Hypothalamus (tissue), 51 donors: ENCODE results near the gene TBL3.
A peak's percentile ranks its signal among the peaks of the same experiment; 100 is the strongest.
"Not testable (repeated sequence)": the region's sequence is repeated elsewhere in the genome, so short reads cannot be mapped to it uniquely, and the experiment has no call there.

ENCODE experiments used
- DNase-seq, 51 donors: peaks; one replicate each; lab custom pipeline; 2025; lab: John Stamatoyannopoulos, UW

TBL3 gene

DNA sequence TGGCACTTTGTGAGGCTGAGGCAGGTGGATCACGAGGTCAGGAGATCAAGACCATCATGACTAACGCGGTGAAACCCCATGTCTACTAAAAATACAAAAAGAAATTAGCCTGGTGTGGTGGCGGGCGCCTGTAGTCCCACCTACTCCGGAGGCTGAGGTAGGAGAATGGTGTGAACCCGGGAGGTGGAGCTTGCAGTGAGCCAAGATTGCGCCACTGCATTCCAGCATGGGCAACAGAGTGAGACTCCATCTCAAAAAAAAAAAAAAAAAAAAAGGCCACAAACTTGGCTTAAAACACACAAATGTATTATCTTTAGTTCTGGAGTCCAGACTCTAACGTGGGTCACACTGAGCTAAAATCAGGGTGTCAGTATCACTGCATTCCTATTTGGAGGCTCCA, 39.9 kb downstream of the TBL3 start:
- DNase-seq, result not testable (repeated sequence)

DNA sequence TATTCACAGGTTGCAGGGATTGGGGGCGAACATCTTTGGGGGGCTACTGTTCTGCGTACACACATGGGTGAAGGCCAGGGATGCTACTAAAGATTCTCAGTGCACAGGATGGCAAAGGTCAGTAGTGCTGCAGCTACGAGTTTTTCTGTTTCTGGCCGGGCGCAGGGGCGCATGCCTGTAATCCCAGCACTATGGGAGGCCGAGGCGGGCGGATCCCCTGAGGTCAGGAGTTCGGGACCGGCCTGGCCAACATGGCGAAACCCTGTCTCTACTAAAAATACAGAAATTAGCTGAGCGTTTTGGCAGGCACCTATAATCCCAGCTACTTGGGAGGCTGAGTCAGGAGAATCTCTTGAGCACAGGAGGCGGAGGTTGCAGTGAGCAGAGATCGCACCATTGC, 41.7 kb downstream of the TBL3 start:
- no peak for DNase-seq

DNA sequence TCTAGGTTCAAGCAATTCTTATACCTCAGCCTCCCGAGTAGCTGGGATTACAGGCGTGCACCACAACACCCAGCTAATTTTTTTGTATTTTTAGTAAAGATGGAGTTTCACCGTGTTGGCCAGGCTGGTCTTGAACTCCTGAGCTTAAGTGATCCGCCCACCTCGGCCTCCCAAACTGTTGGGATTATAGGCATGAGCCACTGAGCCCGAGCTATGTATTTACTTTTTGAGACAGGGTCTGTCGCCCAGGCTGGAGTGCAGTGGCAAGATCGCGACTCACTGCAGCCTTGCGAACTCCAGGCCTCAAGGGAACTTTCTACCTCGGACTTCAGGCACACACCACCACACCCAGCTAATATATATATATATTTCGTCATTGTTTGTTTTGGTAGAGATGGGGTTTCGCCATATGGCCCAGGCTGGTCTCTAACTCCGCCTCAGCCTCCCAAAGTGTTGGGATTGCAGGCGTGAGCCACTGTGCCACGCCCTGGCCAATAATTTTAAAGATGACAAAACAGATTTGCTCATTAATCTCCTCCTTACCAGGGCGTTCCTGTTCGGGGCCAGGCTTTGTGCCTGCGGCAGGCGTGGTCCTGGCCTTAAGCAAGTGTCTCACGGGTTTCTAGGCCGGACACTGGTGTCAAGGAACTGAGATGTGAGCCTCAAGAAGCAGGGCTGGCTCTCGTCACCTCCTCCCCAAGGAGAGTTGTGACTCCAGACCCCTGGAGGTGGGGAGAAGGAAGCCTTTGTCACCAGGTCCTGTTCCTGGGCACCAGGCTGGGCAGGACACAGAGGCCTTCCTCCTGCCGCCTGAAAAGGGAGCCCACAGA, 43.5 kb downstream of the TBL3 start:
- DNase-seq, result no peak

DNA sequence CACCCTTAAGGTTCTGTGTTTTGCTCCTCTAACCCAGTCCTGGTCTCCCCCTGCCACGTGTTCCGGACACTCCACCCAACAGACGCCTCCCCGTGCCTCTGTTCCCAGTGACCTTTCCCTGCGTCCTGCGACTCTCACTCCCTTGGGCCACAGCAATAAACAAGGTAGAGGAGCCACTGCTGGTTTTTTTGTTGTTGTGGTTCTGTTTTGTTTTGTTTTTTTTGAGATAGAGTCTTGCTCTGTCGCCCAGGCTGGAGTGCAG, 44.0 kb downstream of the TBL3 start:
- DNase-seq, result no peak

DNA sequence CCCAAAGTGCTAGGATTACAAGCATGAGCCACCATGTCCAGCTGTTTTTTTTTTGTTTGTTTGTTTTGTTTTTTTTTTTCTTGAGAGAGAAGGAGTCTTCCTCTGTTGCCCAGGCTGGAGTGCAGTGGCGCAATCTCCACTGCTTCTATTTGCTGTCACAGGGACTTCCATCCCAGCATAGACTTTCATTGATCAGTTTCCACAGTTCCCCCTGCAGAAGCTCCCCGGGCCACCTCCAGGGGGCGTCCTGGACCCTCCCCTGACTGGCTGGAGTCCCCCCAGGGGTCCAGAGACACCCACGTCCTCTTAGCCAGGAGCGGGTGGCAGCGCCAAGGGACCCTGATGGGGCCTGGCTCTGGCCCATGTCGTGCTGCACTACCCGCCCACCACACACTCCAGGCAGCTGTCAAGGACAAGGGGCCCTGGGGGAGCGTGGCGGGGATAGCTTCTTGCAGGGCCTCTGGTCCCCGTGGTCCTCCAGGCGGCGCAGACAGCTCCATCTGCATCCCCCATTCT, 44.6 kb downstream of the TBL3 start:
- DNase-seq, result no peak

DNA sequence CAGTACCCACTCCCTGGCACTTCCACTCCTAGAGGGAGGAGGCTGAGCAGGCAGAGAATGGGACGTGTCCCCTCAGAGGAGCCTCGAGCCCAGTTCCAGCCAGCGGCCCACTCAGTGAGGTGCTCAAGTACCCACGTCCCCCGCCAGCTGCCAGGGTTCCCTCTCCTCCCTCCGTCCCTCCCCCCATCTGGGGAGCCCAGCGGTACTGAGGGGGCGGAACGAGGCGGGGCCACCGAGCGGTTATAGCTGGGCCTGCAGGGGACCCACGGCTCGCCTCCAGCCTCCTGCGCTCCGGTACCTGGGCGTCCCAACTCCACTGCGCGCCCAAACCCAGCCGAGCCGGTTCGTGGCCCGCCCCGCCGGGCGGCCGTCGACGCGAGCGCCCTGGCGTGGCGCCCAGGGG, 47.7 kb downstream of the TBL3 start, which contains the start of gene NPW:
Gene NPW (plus strand): TSS at position 268 of the 403 bp plus-strand sequence.
- DNase-seq, result no peak

DNA sequence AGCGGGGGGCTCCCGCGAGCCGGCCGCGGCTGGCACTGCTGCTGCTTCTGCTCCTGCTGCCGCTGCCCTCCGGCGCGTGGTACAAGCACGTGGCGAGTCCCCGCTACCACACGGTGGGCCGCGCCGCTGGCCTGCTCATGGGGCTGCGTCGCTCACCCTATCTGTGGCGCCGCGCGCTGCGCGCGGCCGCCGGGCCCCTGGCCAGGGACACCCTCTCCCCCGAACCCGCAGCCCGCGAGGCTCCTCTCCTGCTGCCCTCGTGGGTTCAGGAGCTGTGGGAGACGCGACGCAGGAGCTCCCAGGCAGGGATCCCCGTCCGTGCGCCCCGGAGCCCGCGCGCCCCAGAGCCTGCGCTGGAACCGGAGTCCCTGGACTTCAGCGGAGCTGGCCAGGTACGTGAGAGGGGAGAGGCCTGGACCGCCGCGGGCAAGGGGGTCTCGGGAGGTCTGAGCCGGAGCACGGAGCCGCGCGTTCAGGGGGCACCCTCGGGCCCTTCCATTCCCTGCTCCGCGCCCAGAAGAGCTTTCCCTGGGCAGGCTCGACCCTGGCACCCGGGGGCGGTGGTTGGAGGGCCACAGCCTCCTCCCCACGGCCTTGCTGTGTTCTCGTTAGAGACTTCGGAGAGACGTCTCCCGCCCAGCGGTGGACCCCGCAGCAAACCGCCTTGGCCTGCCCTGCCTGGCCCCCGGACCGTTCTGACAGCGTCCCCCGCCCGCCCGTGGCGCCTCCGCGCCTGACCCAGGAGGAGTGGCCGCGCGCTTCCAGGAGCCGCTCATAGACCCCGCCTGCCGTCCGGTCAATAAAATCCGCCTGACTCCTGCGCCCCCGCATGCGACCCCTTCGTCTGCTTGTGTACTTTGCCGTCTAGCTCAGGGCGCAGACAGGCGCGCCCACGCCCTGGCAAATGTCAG, 48.3 kb downstream of the TBL3 start:
- no peak for DNase-seq

DNA sequence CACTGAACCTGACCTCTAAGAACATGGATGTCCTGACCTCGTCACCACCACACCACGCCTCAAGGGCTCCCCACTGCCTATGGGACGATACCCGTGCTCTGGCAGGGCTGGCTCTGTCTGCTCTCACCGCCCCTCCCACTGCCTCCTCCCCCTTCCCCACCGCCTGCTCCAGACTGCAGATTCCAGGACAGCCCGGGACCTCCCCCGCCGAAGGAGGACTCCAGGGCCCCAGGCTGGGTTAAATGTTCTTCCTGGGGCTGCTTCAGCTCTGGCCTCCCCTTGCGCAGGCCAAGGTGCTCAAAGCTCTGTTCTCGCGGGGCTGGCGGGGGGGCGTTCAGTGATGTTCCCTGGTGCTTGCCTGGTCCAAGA, 50.9 kb downstream of the TBL3 start:
- no peak for DNase-seq

DNA sequence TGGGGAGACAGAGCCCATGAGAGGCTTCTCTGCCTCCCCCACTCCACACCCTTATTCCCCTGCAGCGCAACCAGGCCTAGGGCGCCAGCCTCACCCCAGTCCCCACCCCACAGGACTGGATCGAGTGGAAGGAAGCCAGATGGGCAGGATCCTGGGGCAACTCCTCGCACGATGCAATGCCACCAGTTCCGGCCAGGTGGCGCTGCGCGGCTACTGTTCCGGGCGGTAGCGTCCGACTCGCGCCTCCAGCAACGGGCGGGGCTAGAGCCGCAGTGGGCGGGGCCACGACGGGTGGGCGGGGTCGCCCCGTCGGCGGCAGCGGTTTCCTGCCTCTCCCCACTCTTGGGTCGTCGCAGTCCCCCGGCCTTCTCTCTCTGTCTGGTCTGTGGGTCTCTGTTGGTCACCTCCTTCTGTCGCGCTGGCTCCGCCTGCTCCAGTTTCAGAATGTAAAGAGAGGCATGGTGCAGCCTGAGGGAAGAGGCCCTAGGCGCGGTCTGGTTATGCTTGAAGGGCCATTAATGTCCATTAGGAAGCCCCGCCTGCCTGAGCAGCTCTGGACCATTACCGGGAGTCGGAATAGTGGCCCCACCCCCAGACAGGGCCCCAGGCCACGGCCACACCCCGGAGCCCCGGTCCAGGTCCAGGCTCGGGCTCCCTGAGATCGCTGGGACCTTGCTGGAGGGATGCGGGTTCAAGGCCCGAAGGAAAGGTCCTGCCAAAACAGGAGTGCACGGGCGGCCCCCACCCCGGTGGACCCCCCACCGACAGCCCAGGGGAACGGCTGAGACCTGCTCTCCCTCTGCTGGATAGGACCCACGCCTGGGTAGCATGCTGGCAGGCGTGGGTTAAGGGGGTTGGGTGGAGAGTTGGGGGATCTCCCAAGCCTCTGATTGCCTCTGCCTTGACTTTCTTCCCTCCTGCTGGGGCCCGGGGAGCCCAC, 51.5 kb downstream of the TBL3 start:
- peak; percentile 48 to 98 (median 85) for DNase-seq

DNA sequence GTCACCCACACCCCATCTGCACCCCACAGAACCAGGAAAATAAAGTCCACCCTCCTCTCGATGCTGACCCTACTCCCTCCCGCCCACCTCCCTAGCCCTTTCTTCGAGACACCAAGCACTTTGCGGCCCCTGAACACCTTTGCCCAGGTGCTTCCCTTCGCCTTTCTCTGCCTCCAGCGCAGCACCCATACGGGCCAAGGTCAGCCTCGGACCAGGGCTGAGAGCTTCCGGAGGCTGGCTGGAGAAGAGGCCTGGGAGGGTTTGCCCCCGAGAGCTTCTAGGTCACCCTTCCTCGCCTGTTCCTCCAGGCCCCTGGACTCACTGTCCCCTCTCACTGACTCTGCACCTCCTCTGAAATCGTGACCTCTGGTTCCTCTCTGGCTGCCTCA, 52.2 kb downstream of the TBL3 start:
- DNase-seq, result no peak

DNA sequence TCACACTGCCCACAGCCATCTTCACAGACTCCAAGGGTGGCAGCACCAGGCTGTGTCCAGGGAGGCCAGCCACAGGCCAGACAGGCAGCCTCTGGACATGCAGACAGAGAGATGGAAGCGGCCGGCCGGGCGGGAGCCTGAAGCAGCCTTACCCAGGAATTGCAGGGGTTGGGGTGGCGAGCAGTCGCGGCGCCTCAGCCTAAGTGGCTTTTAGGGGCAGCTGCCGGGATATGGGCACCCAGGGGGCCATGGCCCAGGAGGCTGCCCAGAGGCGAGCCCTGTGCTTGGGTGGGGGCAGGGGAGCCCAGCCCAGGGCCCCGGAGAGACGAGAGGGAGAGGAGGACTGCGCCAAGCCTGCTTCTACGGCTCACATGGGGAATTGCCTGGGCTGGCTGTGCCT, 53.4 kb downstream of the TBL3 start:
- no peak for DNase-seq

DNA sequence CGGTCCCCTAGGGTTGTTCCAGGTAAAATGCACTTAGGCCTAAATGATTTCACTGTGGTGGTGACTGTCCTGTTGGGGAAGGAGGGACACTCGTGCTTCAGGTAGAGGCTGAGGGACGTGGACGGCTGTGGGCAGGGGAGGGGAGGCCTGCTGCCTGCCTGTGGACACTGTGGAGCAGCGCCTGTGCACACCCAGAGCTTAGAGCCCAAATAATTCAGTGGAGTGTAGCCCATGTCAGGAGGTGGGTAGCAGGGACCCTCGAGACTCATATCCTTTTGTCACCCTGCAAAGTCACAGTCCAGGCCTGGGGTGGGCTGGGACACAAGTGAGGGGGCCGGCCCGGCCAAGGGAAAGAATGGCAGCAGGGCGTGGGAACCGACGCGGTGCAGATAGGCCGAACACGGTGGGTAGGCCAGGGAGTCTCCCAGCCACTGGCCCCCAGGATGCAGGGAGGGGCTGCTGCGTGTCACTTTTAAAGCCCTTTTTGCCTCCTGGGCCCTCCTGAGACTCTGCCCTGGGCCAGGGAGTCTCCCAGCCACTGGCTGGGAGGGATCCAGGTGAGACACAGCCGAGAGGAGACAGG, 54.1 kb downstream of the TBL3 start:
- DNase-seq, result no peak

DNA sequence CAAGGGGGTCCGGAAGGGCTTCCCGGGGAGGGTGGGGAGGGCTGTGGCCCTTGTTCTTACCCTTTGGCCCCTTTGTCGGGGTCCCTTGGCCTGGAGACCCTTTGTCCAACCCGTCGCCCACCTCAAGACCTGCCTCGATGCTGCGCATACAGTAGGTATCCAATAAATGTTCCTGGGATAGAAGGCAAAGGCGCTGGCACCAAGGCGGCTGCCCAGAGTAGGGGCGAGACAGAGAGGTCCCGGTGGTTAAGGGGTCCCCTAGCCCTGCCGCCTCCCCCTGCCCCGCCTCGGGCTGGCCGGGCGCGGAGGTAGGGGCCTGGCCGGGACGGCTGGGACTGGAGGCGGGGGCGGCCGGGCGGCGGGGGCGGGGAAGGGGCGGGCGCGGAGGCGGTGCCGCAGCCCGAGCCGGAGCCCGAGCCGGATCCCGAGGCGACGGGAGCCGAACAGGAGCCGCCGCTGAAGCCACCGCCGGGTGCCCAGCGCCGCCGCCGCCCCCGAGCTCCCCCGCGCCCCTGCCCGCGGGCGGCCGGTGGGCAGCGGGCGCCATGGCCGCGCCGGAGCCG, 54.7 kb downstream of the TBL3 start, which contains the start of gene NHERF2:
Gene NHERF2 (plus strand): TSS at position 442 of the 563 bp plus-strand sequence. CDS start 104 bp downstream, at position 546.
- peak in 22 of 51 donors; percentile 5 to 67 (median 25) for DNase-seq

DNA sequence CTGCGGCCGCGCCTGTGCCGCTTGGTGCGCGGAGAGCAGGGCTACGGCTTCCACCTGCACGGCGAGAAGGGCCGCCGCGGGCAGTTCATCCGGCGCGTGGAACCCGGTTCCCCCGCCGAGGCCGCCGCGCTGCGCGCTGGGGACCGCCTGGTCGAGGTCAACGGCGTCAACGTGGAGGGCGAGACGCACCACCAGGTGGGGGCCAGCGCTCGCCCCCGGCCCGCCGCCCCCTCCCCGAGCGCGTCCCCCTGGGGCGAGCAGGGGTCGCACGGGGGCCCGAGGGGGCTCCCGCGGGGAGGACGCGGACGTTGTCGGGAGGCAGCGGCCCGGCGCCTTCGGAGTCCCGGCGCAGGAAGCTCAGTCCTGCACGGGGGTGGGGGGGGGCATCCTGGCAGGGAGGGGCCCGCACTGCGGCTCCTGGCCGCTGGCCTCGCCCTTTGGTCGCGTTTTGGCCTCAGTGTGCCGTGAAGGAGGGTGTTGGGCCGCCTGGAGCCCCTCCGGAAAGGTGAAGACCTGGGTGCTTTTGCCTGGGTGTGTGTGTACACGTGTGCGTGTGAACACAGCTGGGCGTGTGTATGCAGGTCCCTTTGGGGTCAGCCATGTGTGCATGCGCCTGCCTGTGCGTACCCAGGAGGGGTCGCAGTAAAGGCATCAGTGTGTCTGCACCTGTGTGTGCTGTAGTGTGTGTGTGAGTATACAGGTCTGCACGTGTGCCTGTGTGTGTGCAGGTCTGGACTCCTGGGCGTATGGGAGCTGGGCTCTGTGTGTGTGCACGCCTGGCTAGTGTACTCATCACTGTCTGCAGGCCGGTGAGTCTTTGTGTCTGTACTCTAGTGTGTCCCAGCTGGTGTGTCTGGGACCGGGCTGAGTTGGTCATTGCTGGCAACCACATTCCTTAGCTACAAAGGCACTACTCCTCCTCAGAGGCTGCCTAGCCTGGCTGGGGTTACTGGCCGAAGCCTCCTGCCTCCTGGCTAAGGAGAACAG, 55.5 kb downstream of the TBL3 start:
- peak in 1 of 51 donors; percentile 58 for DNase-seq

DNA sequence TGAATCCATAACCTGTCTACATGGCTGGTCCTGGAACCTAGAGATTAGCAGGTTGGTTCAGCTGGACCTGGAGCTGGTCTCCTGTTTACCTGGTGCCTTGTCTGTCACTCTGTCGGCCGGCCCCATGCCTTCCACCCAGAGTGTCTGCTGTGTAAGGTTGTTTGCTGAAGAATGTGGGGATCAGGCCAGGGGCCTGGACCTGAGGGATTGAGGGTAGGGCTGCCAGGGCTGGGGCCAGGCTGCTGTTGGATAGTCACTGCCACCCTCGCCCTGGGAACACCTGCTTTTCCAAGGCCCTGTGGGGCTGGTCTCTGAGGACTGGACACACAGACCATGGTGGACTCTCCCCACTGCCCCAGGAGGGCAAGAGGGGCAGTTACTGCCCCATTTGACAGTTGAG, 56.3 kb downstream of the TBL3 start:
- DNase-seq, result no peak

DNA sequence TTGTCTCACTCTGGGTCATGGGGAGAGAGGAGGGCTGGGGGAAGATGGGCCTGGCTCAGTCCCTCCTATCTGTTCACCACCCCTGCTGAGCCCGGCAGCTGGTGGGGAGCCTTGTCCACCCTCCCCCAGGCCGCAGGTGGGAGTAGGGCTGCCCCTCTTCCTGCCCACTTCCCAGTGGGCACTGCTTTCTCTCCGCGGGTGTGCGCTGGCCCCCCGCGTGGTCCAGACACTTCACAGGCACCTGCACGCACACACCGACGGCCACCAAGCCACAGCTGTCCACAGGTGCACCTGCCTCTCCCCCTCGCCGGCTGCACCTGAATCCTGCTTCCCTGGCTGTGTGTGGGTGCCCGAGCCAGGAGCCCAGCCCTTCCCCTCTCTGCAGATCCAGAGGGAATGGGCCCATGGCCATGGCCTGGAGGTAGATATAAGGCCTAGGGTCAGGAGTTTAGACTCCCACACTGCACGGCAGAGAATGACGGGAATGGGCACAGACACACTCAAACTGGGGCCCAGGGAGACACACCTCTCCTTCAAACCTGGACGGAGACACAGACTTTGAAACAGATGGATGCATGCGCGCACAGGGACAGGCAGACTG, 56.9 kb downstream of the TBL3 start:
- DNase-seq, result no peak

DNA sequence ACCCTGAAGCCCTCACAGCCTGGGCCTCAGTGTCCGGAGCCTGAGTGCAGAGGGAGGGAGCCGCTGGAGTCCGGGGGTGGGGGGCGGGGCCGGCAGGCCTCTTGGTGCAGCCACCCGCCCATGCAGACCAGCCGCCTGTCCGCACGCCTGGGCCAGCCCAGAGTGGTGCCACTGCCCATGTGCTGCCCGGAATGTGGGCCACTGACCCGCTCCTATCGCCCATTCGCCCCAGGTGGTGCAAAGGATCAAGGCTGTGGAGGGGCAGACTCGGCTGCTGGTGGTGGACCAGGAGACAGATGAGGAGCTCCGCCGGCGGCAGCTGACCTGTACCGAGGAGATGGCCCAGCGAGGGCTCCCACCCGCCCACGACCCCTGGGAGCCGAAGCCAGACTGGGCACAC, 57.5 kb downstream of the TBL3 start:
- DNase-seq, result no peak

DNA sequence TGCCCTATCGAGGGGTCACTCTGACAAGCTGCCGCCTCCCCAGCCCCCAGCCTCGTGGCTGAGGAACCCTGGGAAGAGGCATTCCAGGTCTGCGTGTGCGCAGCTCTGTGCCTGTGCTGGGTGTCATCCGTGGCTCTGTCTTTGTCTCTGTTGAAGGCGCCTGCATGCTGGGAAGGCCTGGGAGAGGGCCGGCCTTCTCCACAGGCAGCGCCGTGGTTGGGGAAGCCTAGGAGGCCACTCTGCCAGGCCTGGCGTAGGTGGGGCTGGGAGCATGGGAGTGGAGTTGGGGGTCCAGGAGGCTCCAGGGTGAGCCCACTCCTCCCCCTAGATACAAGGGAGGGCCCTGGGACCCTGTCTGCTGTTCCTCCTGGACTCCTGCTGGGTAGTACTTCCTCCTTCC, 58.2 kb downstream of the TBL3 start:
- no peak for DNase-seq
